PC-9 (cell line): ENCODE results near the gene LRRC53. TPM values are rescaled to one million over a fixed set of nuclear protein-coding genes. Genes with fewer than 3 reads are reported as not detected.

Source experiments
- Bru-seq: library from RNA; stranded (reverse); fragments of 400-500 nt; gene quantifications from one replicate; lab custom pipeline; 2021; lab: Mats Ljungman, UMichigan
- BruChase-seq, 2 experiments: library from RNA; stranded (reverse); fragments of 400-500 nt; gene quantifications; one replicate each; lab custom pipeline; 2021; lab: Mats Ljungman, UMichigan
- BruUV-seq: library from RNA; stranded (reverse); fragments of 400-500 nt; replicated peaks from 2 replicates; lab custom pipeline; 2021; lab: Mats Ljungman, UMichigan
- CTCF ChIA-PET: fragments of 300-600 bp; sonication (Branson Sonifier 250); formaldehyde crosslinking; loops from one replicate; lab custom pipeline; 2022; ENCODE audit warnings: antibody characterized with exemption; lab: Charles Lee
- POLR2A ChIA-PET: fragments of 300-600 bp; sonication (Branson Sonifier 250); formaldehyde crosslinking; loops from one replicate; lab custom pipeline; 2022; ENCODE audit warnings: antibody characterized with exemption; ENCODE audit not compliant: unreplicated experiment; lab: Charles Lee
- DNase-seq, 2 experiments: peaks; one replicate each; pipeline versions ENCODE4 v3.0.0 to v3.0.0-alpha.2; 2015 to 2022; ENCODE audit warnings: mixed read lengths in 1 of 2
- H2AFZ ChIP-seq: fragments of 200-600 bp; sonication (generic); 2 replicates; pipeline ENCODE4 v1.8.1; 2017; ENCODE audit warnings: antibody characterized with exemption
- H3F3A ChIP-seq: fragments of 200-600 bp; sonication (generic); 2 replicates; pipeline ENCODE4 v1.8.1; 2017; ENCODE audit warnings: antibody characterized with exemption, mild to moderate bottlenecking, low read depth; ENCODE audit not compliant: insufficient read depth
- H3K27ac ChIP-seq: fragments of 200-600 bp; sonication (generic); 2 replicates; pipeline ENCODE4 v1.6.1; 2016; ENCODE audit warnings: mixed run types
- H3K27me3 ChIP-seq: fragments of 200-600 bp; sonication (generic); 2 replicates; pipeline ENCODE4 v1.6.1; 2016; ENCODE audit warnings: low read depth, mixed run types; ENCODE audit not compliant: insufficient read depth
- H3K36me3 ChIP-seq: fragments of 200-600 bp; sonication (generic); 2 replicates; pipeline ENCODE4 v1.6.1; 2016; ENCODE audit warnings: low read depth, mixed run types
- H3K4me1 ChIP-seq: fragments of 200-600 bp; sonication (generic); replicated peaks from 2 replicates; pipeline ENCODE4 v1.6.1; 2016; ENCODE audit warnings: mixed run types; ENCODE audit not compliant: insufficient read depth
- H3K4me2 ChIP-seq: fragments of 200-600 bp; sonication (generic); 2 replicates; pipeline ENCODE4 v1.6.1; 2017; ENCODE audit warnings: mixed run types
- H3K4me3 ChIP-seq: fragments of 200-600 bp; sonication (generic); 2 replicates; pipeline ENCODE4 v1.6.1; 2016; ENCODE audit warnings: mixed run types
- H3K79me2 ChIP-seq: fragments of 200-600 bp; sonication (generic); 2 replicates; pipeline ENCODE4 v1.6.1; 2017; ENCODE audit warnings: low read depth, mixed run types
- H3K9me2 ChIP-seq: fragments of 200-600 bp; sonication (generic); 2 replicates; pipeline ENCODE4 v1.8.1; 2017; ENCODE audit warnings: mild to moderate bottlenecking; ENCODE audit not compliant: insufficient read depth
- H3K9me3 ChIP-seq: fragments of 200-600 bp; sonication (generic); 2 replicates; pipeline ENCODE4 v1.8.1; 2016; ENCODE audit warnings: low read depth; ENCODE audit not compliant: insufficient read depth
- H4K20me1 ChIP-seq: fragments of 200-600 bp; sonication (generic); 2 replicates; pipeline ENCODE4 v1.8.1; 2017; ENCODE audit not compliant: insufficient read depth
- EZH2 ChIP-seq: fragments of 200-600 bp; sonication (generic); IDR thresholded peaks from 2 replicates; pipeline ENCODE4 v1.8.0; 2017; ENCODE audit warnings: antibody characterized with exemption, low read depth
- intact Hi-C: fragments of 100-400 bp; cut with micrococcal nuclease; formaldehyde crosslinking; loops from one replicate; pipeline ENCODE4 v1.10.0; 2022; ENCODE audit not compliant: unreplicated experiment
- long read RNA-seq: library from polyadenylated mRNA; stranded (forward); transcript quantifications from one replicate; pipeline ENCODE4 v2.0.0, GENCODE V29; 2022
- total RNA-seq: library from RNA; stranded (reverse); gene quantifications from 2 replicates; pipeline ENCODE4 v1.2.3, GENCODE V29; 2021
- TF ChIP-seq, protein P1 (sequence below): fragments of 200-600 bp; sonication (generic); conservative IDR thresholded peaks from 2 replicates; pipeline ENCODE4 v1.6.1; 2017; ENCODE audit warnings: mixed run types, antibody characterized with exemption, mild to moderate bottlenecking, moderate library complexity

LRRC53 gene, protein sequence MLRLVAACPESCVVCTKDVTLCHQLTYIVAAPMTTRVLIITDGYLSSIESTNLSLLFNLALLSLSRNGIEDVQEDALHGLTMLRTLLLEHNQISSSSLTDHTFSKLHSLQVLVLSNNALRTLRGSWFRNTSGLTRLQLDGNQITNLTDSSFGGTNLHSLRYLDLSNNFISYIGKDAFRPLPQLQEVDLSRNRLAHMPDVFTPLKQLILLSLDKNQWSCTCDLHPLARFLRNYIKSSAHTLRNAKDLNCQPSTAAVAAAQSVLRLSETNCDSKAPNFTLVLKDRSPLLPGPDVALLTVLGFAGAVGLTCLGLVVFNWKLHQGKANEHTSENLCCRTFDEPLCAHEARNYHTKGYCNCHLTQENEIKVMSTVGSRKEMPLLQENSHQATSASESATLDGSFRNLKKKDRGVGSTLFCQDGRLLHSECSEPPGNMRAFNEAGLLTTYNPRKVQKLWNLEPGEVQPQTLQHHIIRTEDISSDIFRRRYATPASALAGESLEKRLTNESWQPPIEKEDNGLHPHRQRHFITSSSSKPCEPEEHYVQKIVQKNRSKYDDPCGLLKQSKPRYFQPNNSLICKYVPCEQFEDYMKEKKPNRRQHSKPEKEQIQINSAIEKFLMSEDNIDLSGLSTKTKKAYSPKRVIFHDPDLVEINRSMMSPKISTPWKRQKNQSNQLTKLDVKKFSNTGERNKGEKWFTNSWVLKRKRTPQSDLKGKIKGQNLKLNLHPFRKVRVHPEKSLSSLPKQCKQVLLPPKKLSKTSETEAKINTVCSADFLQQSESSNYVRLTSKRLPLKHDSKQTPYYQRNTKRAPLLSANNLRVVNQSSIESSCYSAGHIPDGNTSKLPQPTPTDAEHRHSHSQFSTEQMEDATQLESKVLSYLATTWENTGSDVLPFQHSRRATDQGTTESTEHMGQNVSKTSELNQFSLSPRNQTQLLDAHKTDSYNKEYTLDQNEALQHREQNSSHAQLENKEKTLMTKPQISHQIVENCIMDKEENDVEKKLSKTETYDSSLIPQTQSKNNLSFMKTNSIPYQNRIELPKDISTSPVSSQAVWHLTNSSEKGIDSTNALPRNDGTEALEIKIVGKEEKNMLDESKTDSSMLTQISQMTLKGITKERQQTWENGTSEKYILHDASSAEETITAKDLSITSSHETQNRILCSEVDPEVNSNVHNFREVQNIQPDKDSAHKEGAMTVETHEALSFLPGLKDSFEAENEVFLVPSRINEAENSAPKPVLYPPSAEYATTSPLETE
- not detected in 2 replicates for total RNA-seq
- Bru-seq, nascent RNA, result not detected
- BruChase-seq, experiment 1, labeled RNA remaining after a 2-hour chase, result percentile 2 among the genes with signal in this experiment
- not detected for BruChase-seq, experiment 2, labeled RNA remaining after a 6-hour chase
- long read RNA-seq, result 0 reads

DNA sequence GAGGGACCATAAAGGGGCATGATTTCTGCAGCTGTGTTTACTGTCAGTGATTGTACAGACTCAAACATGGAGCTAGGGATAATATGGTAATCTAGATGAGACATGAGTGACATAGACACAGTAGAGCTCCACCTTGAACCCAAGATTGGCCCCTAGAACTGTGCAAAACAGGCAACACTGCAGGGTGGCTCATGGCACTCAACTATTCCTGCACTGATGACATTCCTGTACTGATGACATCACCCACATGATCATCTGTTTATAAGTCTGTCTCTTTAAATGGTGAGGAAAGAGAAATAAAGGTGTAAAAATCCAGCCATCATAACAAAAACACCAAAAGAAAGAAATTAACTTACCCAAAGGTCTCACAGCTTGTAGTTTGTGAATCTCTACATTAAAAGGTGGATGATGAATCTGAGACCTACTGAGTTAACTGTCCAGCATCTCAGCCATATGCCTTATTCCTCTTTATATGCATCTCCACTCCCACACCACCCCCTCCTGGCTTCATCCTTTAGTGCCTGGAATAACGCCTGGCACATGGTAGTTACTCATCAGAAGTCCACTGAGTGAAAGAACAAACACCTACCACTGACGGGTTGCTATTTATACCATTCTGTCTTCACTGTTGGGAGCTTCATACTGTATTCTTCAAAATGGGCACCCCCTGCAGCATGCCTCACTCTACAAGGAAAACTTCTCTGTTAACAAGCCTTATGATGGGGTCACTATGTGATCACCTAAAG, at the start of gene LRRC53:
Gene LRRC53 (minus strand): TSS at position 442 of the 746 bp plus-strand sequence. CDS start 29,262 bp downstream, outside the sequence.
- no peaks in the 10 kb centered on the region for H3K9me2 ChIP-seq
- H3K9me3 ChIP-seq, result no peaks in the 10 kb centered on the region
- H3K27ac ChIP-seq, result no peak within 1 kb of the TSS
- ChIA-PET CTCF (no interaction called here), POLR2A (no interaction called here)
- no peaks in the 10 kb centered on the region for H3F3A ChIP-seq
- intact Hi-C loops, result no loop called here
- no peaks in the 10 kb centered on the region for H3K36me3 ChIP-seq
- no peaks in the 10 kb centered on the region for H4K20me1 ChIP-seq
- no peak for DNase-seq
- no TSS peak for BruUV-seq
- H3K4me3 ChIP-seq, result no peak within 1 kb of the TSS
- H2AFZ ChIP-seq, result no peak within 1 kb of the TSS
- H3K79me2 ChIP-seq, result no peaks in the 10 kb centered on the region
- TF ChIP-seq EZH2, result no peak
- H3K4me2 ChIP-seq, result no peak within 1 kb of the TSS
- no peaks in the 10 kb centered on the region for H3K4me1 ChIP-seq
- H3K27me3 ChIP-seq, result no peaks in the 10 kb centered on the region

DNA sequence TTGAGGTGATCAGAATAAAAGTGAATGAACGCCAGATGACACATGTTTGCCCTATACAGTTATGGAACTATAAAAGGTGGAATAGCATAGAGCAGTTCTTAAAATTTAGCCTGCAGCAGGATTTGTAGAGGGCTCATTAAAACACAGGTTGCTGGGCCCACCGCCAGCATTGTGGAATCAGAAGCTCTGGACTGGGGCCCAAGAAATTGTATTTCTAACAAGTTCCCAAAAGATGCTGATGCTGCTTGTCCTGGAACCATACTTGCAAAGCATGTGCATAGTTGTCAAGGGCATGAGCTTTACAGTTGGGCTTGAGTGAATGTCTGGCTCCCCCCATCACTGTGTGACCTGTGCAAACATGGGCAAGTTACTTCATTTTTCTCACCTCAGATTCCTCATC, 37.5 kb upstream of the LRRC53 start:
- no peaks in the 10 kb centered on the region for H4K20me1 ChIP-seq
- H3K36me3 ChIP-seq, result no peaks in the 10 kb centered on the region
- no peaks in the 10 kb centered on the region for H3K79me2 ChIP-seq
- H2AFZ ChIP-seq, result no peak overlapping the region
- H3K4me2 ChIP-seq, result no peak overlapping the region
- no peaks in the 10 kb centered on the region for H3F3A ChIP-seq
- BruUV-seq, result no TSS peak
- TF ChIP-seq, protein P1, sequence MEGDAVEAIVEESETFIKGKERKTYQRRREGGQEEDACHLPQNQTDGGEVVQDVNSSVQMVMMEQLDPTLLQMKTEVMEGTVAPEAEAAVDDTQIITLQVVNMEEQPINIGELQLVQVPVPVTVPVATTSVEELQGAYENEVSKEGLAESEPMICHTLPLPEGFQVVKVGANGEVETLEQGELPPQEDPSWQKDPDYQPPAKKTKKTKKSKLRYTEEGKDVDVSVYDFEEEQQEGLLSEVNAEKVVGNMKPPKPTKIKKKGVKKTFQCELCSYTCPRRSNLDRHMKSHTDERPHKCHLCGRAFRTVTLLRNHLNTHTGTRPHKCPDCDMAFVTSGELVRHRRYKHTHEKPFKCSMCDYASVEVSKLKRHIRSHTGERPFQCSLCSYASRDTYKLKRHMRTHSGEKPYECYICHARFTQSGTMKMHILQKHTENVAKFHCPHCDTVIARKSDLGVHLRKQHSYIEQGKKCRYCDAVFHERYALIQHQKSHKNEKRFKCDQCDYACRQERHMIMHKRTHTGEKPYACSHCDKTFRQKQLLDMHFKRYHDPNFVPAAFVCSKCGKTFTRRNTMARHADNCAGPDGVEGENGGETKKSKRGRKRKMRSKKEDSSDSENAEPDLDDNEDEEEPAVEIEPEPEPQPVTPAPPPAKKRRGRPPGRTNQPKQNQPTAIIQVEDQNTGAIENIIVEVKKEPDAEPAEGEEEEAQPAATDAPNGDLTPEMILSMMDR, result no peak
- TF ChIP-seq EZH2, result no peak
- ChIA-PET CTCF (no interaction called here), POLR2A (no interaction called here)
- intact Hi-C loops, result no loop called here
- no peak overlapping the region for H3K27ac ChIP-seq
- H3K4me3 ChIP-seq, result no peak overlapping the region
- peaks cover 7% of the 10 kb centered on the region for H3K27me3 ChIP-seq
- no peak for DNase-seq
- H3K4me1 ChIP-seq, result no peaks in the 10 kb centered on the region
- H3K9me3 ChIP-seq, result no peaks in the 10 kb centered on the region
- no peaks in the 10 kb centered on the region for H3K9me2 ChIP-seq

DNA sequence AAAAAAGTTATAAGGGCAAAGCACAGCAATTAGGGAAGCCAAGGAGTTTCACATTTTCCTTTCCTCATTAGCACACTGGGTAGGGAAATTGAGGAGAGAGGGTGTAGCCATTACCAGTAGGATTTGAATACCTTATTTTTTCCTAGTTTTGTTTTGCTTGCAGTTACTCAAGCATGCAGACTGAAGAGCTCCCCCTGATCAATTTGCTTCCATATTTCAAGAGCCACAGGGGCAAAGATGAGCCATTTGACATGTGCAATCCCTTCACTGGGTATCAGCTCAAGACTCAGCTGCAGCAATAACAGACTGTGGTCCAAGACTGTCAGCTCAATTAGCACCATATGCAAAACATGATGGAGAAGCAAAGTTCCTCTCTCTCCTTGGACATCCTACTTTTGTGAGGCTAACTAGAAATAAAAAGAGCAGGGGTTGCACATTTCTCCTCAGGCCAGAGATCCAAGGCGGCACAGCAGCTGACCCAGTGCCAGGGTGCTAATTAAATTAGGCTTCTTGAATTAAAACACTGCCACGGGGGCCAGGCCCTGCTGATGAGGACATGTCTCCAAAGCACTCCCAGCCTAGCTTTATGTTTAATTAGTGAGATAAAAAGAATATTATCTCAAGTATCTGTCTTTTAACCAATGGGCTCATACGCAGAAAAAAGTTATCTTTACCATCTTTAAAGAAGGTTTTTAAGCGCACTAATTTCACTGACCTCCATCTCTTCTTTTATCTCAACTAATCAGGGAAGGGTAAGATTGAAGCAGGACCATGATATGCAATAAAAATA, 36.7 kb upstream of the LRRC53 start:
- H3F3A ChIP-seq, result no peaks in the 10 kb centered on the region
- no peaks in the 10 kb centered on the region for H3K79me2 ChIP-seq
- no peak overlapping the region for H2AFZ ChIP-seq
- ChIA-PET POLR2A (no interaction called here), CTCF (no interaction called here)
- no peaks in the 10 kb centered on the region for H3K9me2 ChIP-seq
- DNase-seq, result no peak
- TF ChIP-seq, protein P1, result no peak
- TF ChIP-seq EZH2, result no peak
- H3K9me3 ChIP-seq, result no peaks in the 10 kb centered on the region
- no peak overlapping the region for H3K27ac ChIP-seq
- H3K27me3 ChIP-seq, result no peaks in the 10 kb centered on the region
- H3K4me3 ChIP-seq, result no peak overlapping the region
- no peak overlapping the region for H3K4me2 ChIP-seq
- intact Hi-C loops, result no loop called here
- BruUV-seq, result no TSS peak
- no peaks in the 10 kb centered on the region for H3K4me1 ChIP-seq
- no peaks in the 10 kb centered on the region for H4K20me1 ChIP-seq
- no peaks in the 10 kb centered on the region for H3K36me3 ChIP-seq
